NT2/D1 (cell line): ENCODE measurements around the gene LRRC18.

Source experiments
- DNase-seq: peaks from one replicate; pipeline ENCODE4 v3.0.0-alpha.2; 2011; ENCODE audit warnings: low read depth, low spot score
- H3K27me3 ChIP-seq: 2 replicates; pipeline ENCODE4 v1.6.0; 2011; ENCODE audit warnings: mild to moderate bottlenecking; ENCODE audit not compliant: insufficient read length, insufficient read depth
- H3K36me3 ChIP-seq: 2 replicates; pipeline ENCODE4 v1.6.1; 2011; ENCODE audit warnings: mild to moderate bottlenecking, low read length, mixed read lengths; ENCODE audit not compliant: insufficient read depth, insufficient read length
- H3K4me1 ChIP-seq: 2 replicates; pipeline ENCODE4 v1.5.1; 2011; ENCODE audit not compliant: insufficient read depth, insufficient read length
- H3K4me3 ChIP-seq: 2 replicates; pipeline ENCODE4 v1.5.1; 2011; ENCODE audit warnings: low read depth; ENCODE audit not compliant: insufficient read length
- H3K9ac ChIP-seq: 2 replicates; pipeline ENCODE4 v1.6.0; 2011; ENCODE audit warnings: low read depth; ENCODE audit not compliant: insufficient read length
- H3K9me3 ChIP-seq: 2 replicates; pipeline ENCODE4 v1.5.1; 2011; ENCODE audit warnings: mild to moderate bottlenecking, low read length; ENCODE audit not compliant: insufficient read depth
- SUZ12 ChIP-seq: IDR thresholded peaks from 2 replicates; pipeline ENCODE4 v1.6.1; 2011; ENCODE audit not compliant: insufficient read length, insufficient read depth; ENCODE audit errors: extremely low read depth
- YY1 ChIP-seq: IDR thresholded peaks from 2 replicates; pipeline ENCODE4 v1.6.1; 2011; ENCODE audit not compliant: insufficient read length, insufficient read depth
- ZNF274 ChIP-seq: IDR thresholded peaks from 2 replicates; pipeline ENCODE4 v1.6.1; 2011; ENCODE audit warnings: mild to moderate bottlenecking, low read depth, low read length

Gene LRRC18

DNA sequence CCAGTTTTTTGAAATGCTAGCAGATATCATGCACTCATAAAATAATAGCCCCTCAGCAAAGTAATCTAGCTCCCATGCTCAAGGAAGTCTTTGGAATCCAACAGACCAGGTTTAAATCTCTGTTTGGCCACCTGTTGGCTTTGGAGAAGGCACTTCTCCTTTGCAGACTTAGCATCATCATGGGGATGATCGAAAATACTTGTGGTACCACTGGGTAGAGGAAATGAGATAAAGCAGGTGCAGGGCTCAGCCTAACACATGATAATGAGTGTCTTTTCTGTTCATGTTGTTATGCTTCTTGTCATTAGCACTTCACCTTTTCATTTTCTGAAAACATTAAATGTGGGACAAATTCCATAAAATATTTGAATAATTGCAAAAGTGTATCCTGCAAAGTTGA lies 67.4 kb downstream of the LRRC18 start:
- TF ChIP-seq SUZ12, result no peak
- no peak for TF ChIP-seq YY1
- TF ChIP-seq ZNF274, result no peak
- no peaks in the 10 kb centered on the region for H3K4me1 ChIP-seq
- no peaks in the 10 kb centered on the region for H3K27me3 ChIP-seq
- H3K4me3 ChIP-seq, result no peak overlapping the region
- DNase-seq, result no peak
- no peaks in the 10 kb centered on the region for H3K36me3 ChIP-seq
- H3K9ac ChIP-seq, result no peak overlapping the region
- no peaks in the 10 kb centered on the region for H3K9me3 ChIP-seq
